Muscle layer of colon (tissue), 2 donors: ENCODE measurements around the gene SH3RF2.

Experiments
- H3K27ac ChIP-seq: one replicate; pipeline ENCODE4 v1.7.0; 2013; ENCODE audit warnings: low read depth, mild to moderate bottlenecking, low read length, moderate library complexity
- H3K27me3 ChIP-seq, 2 donors: one replicate each; pipeline ENCODE4 v1.7.0; 2013; ENCODE audit warnings: low read length in 2 of 2, mild to moderate bottlenecking in 2 of 2; ENCODE audit not compliant: insufficient read depth in 2 of 2, control insufficient read depth in 1 of 2
- H3K36me3 ChIP-seq: one replicate; pipeline ENCODE4 v1.7.0; 2013; ENCODE audit warnings: mild to moderate bottlenecking, low read length; ENCODE audit not compliant: insufficient read depth
- H3K4me1 ChIP-seq: one replicate; pipeline ENCODE4 v1.7.0; 2013; ENCODE audit warnings: mild to moderate bottlenecking, low read length; ENCODE audit not compliant: insufficient read depth
- H3K4me3 ChIP-seq, 2 donors: one replicate each; pipeline ENCODE4 v1.7.0; 2013; ENCODE audit warnings: low read length in 2 of 2, low read depth in 1 of 2, mild to moderate bottlenecking in 1 of 2, moderate library complexity in 1 of 2
- H3K9ac ChIP-seq: one replicate; pipeline ENCODE4 v1.7.0; 2013; ENCODE audit warnings: low read length
- H3K9me3 ChIP-seq: one replicate; pipeline ENCODE4 v1.7.0; 2013; ENCODE audit warnings: mild to moderate bottlenecking, low read length
- donor health status: abdominal sarcoma.
- donor health status: Adenocarcinoma of cecum.

Gene SH3RF2

GRCh38 chr5:145908206-145908960, 28.0 kb upstream of the SH3RF2 start:
- Histone ChIP-seq H3K9me3 (no peaks in the 10 kb centered on the region), H3K36me3 (no peaks in the 10 kb centered on the region), H3K4me1 (no peaks in the 10 kb centered on the region), H3K4me3 (no peak overlapping the region), H3K27ac (no peak overlapping the region), H3K9ac (no peak overlapping the region), H3K27me3 (no peaks in the 10 kb centered on the region)

GRCh38 chr5:145911164-145911563, 25.2 kb upstream of the SH3RF2 start:
- H3K36me3 ChIP-seq, result no peaks in the 10 kb centered on the region
- H3K27me3 ChIP-seq, result no peaks in the 10 kb centered on the region
- H3K27ac ChIP-seq, result no peak overlapping the region
- no peak overlapping the region for H3K9ac ChIP-seq
- no peak overlapping the region for H3K4me3 ChIP-seq
- no peaks in the 10 kb centered on the region for H3K4me1 ChIP-seq
- H3K9me3 ChIP-seq, result no peaks in the 10 kb centered on the region

GRCh38 chr5:145912019-145912418, 24.4 kb upstream of the SH3RF2 start:
- no peaks in the 10 kb centered on the region for H3K4me1 ChIP-seq
- no peak overlapping the region for H3K9ac ChIP-seq
- H3K27me3 ChIP-seq, result no peaks in the 10 kb centered on the region
- H3K36me3 ChIP-seq, result no peaks in the 10 kb centered on the region
- H3K27ac ChIP-seq, result no peak overlapping the region
- no peak overlapping the region for H3K4me3 ChIP-seq
- H3K9me3 ChIP-seq, result no peaks in the 10 kb centered on the region

GRCh38 chr5:145912594-145912993, 23.8 kb upstream of the SH3RF2 start:
- Histone ChIP-seq H3K9me3 (no peaks in the 10 kb centered on the region), H3K4me1 (no peaks in the 10 kb centered on the region), H3K4me3 (no peak overlapping the region)

GRCh38 chr5:145913701-145914100, 22.7 kb upstream of the SH3RF2 start:
- no peaks in the 10 kb centered on the region for H3K27me3 ChIP-seq
- H3K4me1 ChIP-seq, result no peaks in the 10 kb centered on the region
- H3K9ac ChIP-seq, result no peak overlapping the region
- no peaks in the 10 kb centered on the region for H3K9me3 ChIP-seq
- H3K36me3 ChIP-seq, result no peaks in the 10 kb centered on the region
- no peak overlapping the region for H3K4me3 ChIP-seq
- H3K27ac ChIP-seq, result no peak overlapping the region

More at GRCh38 chr5:145912594-145912993, 23.8 kb upstream of the SH3RF2 start:
- H3K27me3 ChIP-seq, result no peaks in the 10 kb centered on the region
- no peak overlapping the region for H3K27ac ChIP-seq
- no peaks in the 10 kb centered on the region for H3K36me3 ChIP-seq
- no peak overlapping the region for H3K9ac ChIP-seq

- Histone ChIP-seq H3K9ac (no peak overlapping the region), H3K4me3 (no peak overlapping the region), H3K4me1 (no peaks in the 10 kb centered on the region), H3K9me3 (no peaks in the 10 kb centered on the region), H3K27me3 (no peaks in the 10 kb centered on the region), H3K27ac (no peak overlapping the region), H3K36me3 (no peaks in the 10 kb centered on the region)
These were observed 20.3 kb upstream of the SH3RF2 start for GRCh38 chr5:145915970-145916638.

GRCh38 chr5:145917288-145917687, 19.1 kb upstream of the SH3RF2 start:
- H3K9ac ChIP-seq, result no peak overlapping the region
- no peaks in the 10 kb centered on the region for H3K9me3 ChIP-seq
- no peaks in the 10 kb centered on the region for H3K27me3 ChIP-seq
- H3K4me1 ChIP-seq, result no peaks in the 10 kb centered on the region
- no peak overlapping the region for H3K4me3 ChIP-seq
- H3K36me3 ChIP-seq, result no peaks in the 10 kb centered on the region
- no peak overlapping the region for H3K27ac ChIP-seq

- Histone ChIP-seq H3K4me3 (no peak overlapping the region), H3K36me3 (no peaks in the 10 kb centered on the region), H3K27ac (no peak overlapping the region), H3K27me3 (no peaks in the 10 kb centered on the region), H3K4me1 (no peaks in the 10 kb centered on the region), H3K9ac (no peak overlapping the region), H3K9me3 (no peaks in the 10 kb centered on the region)
These were observed 18.0 kb upstream of the SH3RF2 start for GRCh38 chr5:145918397-145918796.

GRCh38 chr5:145919413-145919812, 17.0 kb upstream of the SH3RF2 start:
- Histone ChIP-seq H3K36me3 (no peaks in the 10 kb centered on the region), H3K27me3 (no peaks in the 10 kb centered on the region), H3K4me3 (no peak overlapping the region), H3K4me1 (no peaks in the 10 kb centered on the region), H3K9me3 (no peaks in the 10 kb centered on the region), H3K27ac (no peak overlapping the region), H3K9ac (no peak overlapping the region)

GRCh38 chr5:145920542-145921210, 15.7 kb upstream of the SH3RF2 start:
- Histone ChIP-seq H3K27ac (no peak overlapping the region), H3K4me1 (no peaks in the 10 kb centered on the region), H3K9me3 (no peaks in the 10 kb centered on the region), H3K36me3 (no peaks in the 10 kb centered on the region), H3K27me3 (no peaks in the 10 kb centered on the region), H3K4me3 (no peak overlapping the region), H3K9ac (no peak overlapping the region)

- no peaks in the 10 kb centered on the region for H3K4me1 ChIP-seq
- no peak overlapping the region for H3K27ac ChIP-seq
- H3K36me3 ChIP-seq, result no peaks in the 10 kb centered on the region
- no peak overlapping the region for H3K9ac ChIP-seq
- H3K4me3 ChIP-seq, result no peak overlapping the region
- H3K9me3 ChIP-seq, result no peaks in the 10 kb centered on the region
- H3K27me3 ChIP-seq, result no peaks in the 10 kb centered on the region
These were observed 15.2 kb upstream of the SH3RF2 start for GRCh38 chr5:145921211-145921610.
